HepG2 (cell line): ENCODE results near the gene HBD. TPM values are rescaled to one million over a fixed set of nuclear protein-coding genes. Genes with fewer than 3 reads are reported as not detected.

Experiments
- ATAC-seq: fragments of 200-7000 bp; cut with Tn5 transposase; 3 replicates; pipeline ENCODE4 v1.9.1; 2020; ENCODE audit warnings: mild to moderate bottlenecking, moderate library complexity
- BruUV-seq: library from RNA; stranded (reverse); fragments of 400-500 nt; replicated peaks from 2 replicates; lab custom pipeline; 2021; lab: Mats Ljungman, UMichigan
- CTCF ChIA-PET: fragments of 300-600 bp; formaldehyde crosslinking; extraction: SDS; loops from one replicate; lab custom pipeline; 2021; ENCODE audit warnings: low total read pairs, inconsistent platforms, low intra/inter-chr PET ratio; lab: Yijun Ruan, JAX
- POLR2A ChIA-PET: fragments of 350-600 bp; sonication (Branson Sonifier 250); formaldehyde crosslinking; loops from one replicate; lab custom pipeline; 2020; ENCODE audit warnings: antibody characterized with exemption, inconsistent platforms; lab: Yijun Ruan, JAX
- DNase-seq: peaks from one replicate; pipeline ENCODE4 v3.0.0-alpha.2; 2015; ENCODE audit warnings: low spot score
- FAIRE-seq: peaks from 3 replicates; lab custom pipeline; 2011; peaks lifted over from hg19 to GRCh38; lab: Jason Lieb, UNC
- H2AFZ ChIP-seq: one replicate; pipeline ENCODE4 v1.6.1; 2011; ENCODE audit warnings: low read length, inconsistent platforms
- H3K27ac ChIP-seq: fragments of 300-600 bp; 3 replicates; pipeline ENCODE4 v1.8.0; 2011; ENCODE audit warnings: mixed run types, mild to moderate bottlenecking, mixed read lengths, low read length, inconsistent platforms; ENCODE audit not compliant: insufficient read depth; ENCODE audit errors: extremely low read length
- H3K27me3 ChIP-seq, 2 experiments: fragments of 200-600 bp in 1 of 2; 2 replicates in 1 of 2; 3 replicates in 1 of 2; pipeline versions ENCODE4 v1.6.0 to v1.8.0; 2011; ENCODE audit warnings: low read length in 2 of 2, mild to moderate bottlenecking in 2 of 2, moderate library complexity in 2 of 2, inconsistent platforms in 1 of 2; ENCODE audit not compliant: insufficient read depth in 2 of 2, control insufficient read depth in 1 of 2
- H3K36me3 ChIP-seq, 2 experiments: fragments of 200-600 bp in 1 of 2; replicated peaks in 1 of 2; 2 replicates in 1 of 2; 3 replicates in 1 of 2; pipeline versions ENCODE4 v1.5.1 to v1.8.0; 2011; ENCODE audit warnings: low read length in 2 of 2, inconsistent platforms in 1 of 2; ENCODE audit not compliant: insufficient read depth in 2 of 2, control insufficient read depth in 1 of 2
- H3K4me1 ChIP-seq: 2 replicates; pipeline ENCODE4 v1.5.1; 2012; ENCODE audit warnings: low read length, inconsistent platforms; ENCODE audit not compliant: insufficient read depth
- H3K4me2 ChIP-seq: 2 replicates; pipeline ENCODE4 v1.6.0; 2011; ENCODE audit warnings: low read depth, low read length, inconsistent platforms
- H3K4me3 ChIP-seq, 3 experiments: fragments of 200-600 bp in 1 of 3; sonication (generic), shearing (Covaris generic) in 1 of 3; replicated peaks in 1 of 3; 2 replicates each; pipeline ENCODE4 v1.5.1; 2011 to 2016; ENCODE audit warnings: low read length in 3 of 3, inconsistent platforms in 2 of 3, low read depth in 2 of 3, mild to moderate bottlenecking in 2 of 3, control low read depth in 1 of 3, mixed read lengths in 1 of 3; ENCODE audit not compliant: insufficient read depth in 1 of 3
- H3K79me2 ChIP-seq: one replicate; pipeline ENCODE4 v1.6.1; 2011; ENCODE audit warnings: low read length, inconsistent platforms; ENCODE audit not compliant: insufficient read depth
- H3K9ac ChIP-seq: 2 replicates; pipeline ENCODE4 v1.6.0; 2011; ENCODE audit warnings: mild to moderate bottlenecking, low read depth, low read length, inconsistent platforms; ENCODE audit not compliant: insufficient read depth
- H3K9me3 ChIP-seq: 2 replicates; pipeline ENCODE4 v1.5.1; 2012; ENCODE audit warnings: mild to moderate bottlenecking, low read length
- H4K20me1 ChIP-seq: 2 replicates; pipeline ENCODE4 v1.6.0; 2011; ENCODE audit warnings: inconsistent platforms, mild to moderate bottlenecking, low read length, moderate library complexity; ENCODE audit not compliant: insufficient read depth
- NFE2 ChIP-seq: sonication (generic); formaldehyde crosslinking; IDR thresholded peaks from 2 replicates; pipeline ENCODE4 v1.4.0; 2020; ENCODE audit warnings: missing genetic modification reagents
- SUZ12 ChIP-seq: fragments of 150-350 bp; IDR thresholded peaks from 2 replicates; pipeline ENCODE4 v1.6.1; 2014; ENCODE audit warnings: low read depth, low read length
- TFAP4 ChIP-seq: sonication (generic); IDR thresholded peaks from 2 replicates; pipeline ENCODE4 v1.6.1; 2016; ENCODE audit warnings: low read depth, borderline replicate concordance
- ZBTB21 ChIP-seq: sonication (generic); formaldehyde crosslinking; IDR thresholded peaks from 2 replicates; pipeline ENCODE4 v1.4.0; 2020; ENCODE audit warnings: missing genetic modification reagents
- ZNF644 ChIP-seq: IDR thresholded peaks from 2 replicates; pipeline ENCODE4 v1.6.1; 2016; ENCODE audit warnings: low read depth
- ZNF775 ChIP-seq: sonication (generic); formaldehyde crosslinking; IDR thresholded peaks from 2 replicates; pipeline ENCODE4 v1.4.0; 2020; ENCODE audit warnings: missing genetic modification reagents, mild to moderate bottlenecking, moderate library complexity, borderline replicate concordance
- WGBS: methylation state at CpG from one replicate; pipeline ENCODE4 v1.1.6; 2017; ENCODE audit warnings: low lambda C conversion rate; 5-methylcytosine and 5-hydroxymethylcytosine counted together
- in situ Hi-C: cut with HindIII; loops from 2 replicates; pipeline ENCODE4 v1.10.0; 2017; ENCODE audit warnings: low pct_unique_long_range_greater_than_20kb; ENCODE audit not compliant: extremely low pct_ligation_motif_present
- intact Hi-C: fragments of 100-400 bp; cut with micrococcal nuclease; formaldehyde crosslinking; loops from one replicate; pipeline ENCODE4 v1.10.0; 2022; ENCODE audit not compliant: unreplicated experiment
- polyA plus RNA-seq, 8 experiments: library from polyadenylated mRNA; depleted of rRNA in 3 of 8; stranded (reverse) in 7 of 8; unstranded in 1 of 8; fragments of >200 nt; fragmentation: Illumina TruSeq in 4 of 8; extraction: Trizol in 4 of 8; gene quantifications; 2 replicates each; pipeline versions ENCODE4 v1.2.1 to v1.2.3, GENCODE V29; 2011 to 2016; ENCODE audit warnings: low read depth in 4 of 8, missing spikeins in 1 of 8, mixed read lengths in 1 of 8; ENCODE audit not compliant: insufficient read depth in 1 of 8
- total RNA-seq, 5 experiments: library from RNA; depleted of rRNA; stranded (reverse); fragments of >200 nt; fragmentation: Illumina TruSeq; extraction: Trizol; gene quantifications; 2 replicates each; pipeline ENCODE4 v1.2.3, GENCODE V29; 2016; ENCODE audit warnings: low read depth in 1 of 5
- TF ChIP-seq, protein P1 (sequence below): sonication (generic); formaldehyde crosslinking; IDR thresholded peaks from 2 replicates; pipeline ENCODE4 v1.4.0; 2020; ENCODE audit warnings: mild to moderate bottlenecking, missing genetic modification reagents, borderline replicate concordance
- TF ChIP-seq, protein P2 (sequence below): sonication (generic); formaldehyde crosslinking; IDR thresholded peaks from 2 replicates; pipeline ENCODE4 v1.4.0; 2020; ENCODE audit warnings: missing genetic modification reagents

HBD gene
- total and polyA plus RNA-seq, 2 of the 13 experiments (the other 11 are each of a cell fraction or from before 2014, with no cell fraction given): not detected

DNA sequence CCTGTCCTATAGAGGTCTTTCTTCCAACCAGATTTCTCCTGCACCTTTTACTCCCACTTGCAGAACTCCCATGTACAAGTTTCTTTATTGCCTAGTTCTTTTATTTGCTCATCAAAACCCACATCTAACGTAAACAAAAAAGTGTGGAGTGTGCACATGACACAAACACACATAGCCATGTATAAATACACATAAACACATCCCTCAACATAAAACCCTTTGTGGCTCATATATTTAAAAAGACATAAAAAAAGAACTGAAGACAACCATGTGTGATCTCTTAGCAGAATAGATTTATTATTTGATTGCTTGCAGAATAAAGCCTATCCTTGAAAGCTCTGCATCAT, 18.6 kb upstream of the HBD start:
- no peak overlapping the region for H3K27ac ChIP-seq
- peaks cover 0 to 2% of the 10 kb centered on the region in 2 experiments; a peak in 2 of 5 replicates for H3K27me3 ChIP-seq
- no peaks in the 10 kb centered on the region for H3K79me2 ChIP-seq
- H3K4me3 ChIP-seq: no peak overlapping the region
- no peaks in the 10 kb centered on the region for H3K4me1 ChIP-seq
- 0% methylated on average over 1 of the region's 1 CpG for WGBS
- no peak for ATAC-seq
- DNase-seq: no peak
- POLR2A ChIA-PET: no interaction called here
- in situ Hi-C loops (no loop called here), intact Hi-C loops (no loop called here)
- no peak overlapping the region for H2AFZ ChIP-seq
- TF ChIP-seq ZNF644 (CRISPR knock-in tag) (no peak), ZNF775 (CRISPR knock-in tag) (no peak), ZBTB21 (CRISPR knock-in tag) (no peak), NFE2 (CRISPR knock-in tag) (no peak), SUZ12 (no peak), TFAP4 (no peak)
- TF ChIP-seq, protein P1, sequence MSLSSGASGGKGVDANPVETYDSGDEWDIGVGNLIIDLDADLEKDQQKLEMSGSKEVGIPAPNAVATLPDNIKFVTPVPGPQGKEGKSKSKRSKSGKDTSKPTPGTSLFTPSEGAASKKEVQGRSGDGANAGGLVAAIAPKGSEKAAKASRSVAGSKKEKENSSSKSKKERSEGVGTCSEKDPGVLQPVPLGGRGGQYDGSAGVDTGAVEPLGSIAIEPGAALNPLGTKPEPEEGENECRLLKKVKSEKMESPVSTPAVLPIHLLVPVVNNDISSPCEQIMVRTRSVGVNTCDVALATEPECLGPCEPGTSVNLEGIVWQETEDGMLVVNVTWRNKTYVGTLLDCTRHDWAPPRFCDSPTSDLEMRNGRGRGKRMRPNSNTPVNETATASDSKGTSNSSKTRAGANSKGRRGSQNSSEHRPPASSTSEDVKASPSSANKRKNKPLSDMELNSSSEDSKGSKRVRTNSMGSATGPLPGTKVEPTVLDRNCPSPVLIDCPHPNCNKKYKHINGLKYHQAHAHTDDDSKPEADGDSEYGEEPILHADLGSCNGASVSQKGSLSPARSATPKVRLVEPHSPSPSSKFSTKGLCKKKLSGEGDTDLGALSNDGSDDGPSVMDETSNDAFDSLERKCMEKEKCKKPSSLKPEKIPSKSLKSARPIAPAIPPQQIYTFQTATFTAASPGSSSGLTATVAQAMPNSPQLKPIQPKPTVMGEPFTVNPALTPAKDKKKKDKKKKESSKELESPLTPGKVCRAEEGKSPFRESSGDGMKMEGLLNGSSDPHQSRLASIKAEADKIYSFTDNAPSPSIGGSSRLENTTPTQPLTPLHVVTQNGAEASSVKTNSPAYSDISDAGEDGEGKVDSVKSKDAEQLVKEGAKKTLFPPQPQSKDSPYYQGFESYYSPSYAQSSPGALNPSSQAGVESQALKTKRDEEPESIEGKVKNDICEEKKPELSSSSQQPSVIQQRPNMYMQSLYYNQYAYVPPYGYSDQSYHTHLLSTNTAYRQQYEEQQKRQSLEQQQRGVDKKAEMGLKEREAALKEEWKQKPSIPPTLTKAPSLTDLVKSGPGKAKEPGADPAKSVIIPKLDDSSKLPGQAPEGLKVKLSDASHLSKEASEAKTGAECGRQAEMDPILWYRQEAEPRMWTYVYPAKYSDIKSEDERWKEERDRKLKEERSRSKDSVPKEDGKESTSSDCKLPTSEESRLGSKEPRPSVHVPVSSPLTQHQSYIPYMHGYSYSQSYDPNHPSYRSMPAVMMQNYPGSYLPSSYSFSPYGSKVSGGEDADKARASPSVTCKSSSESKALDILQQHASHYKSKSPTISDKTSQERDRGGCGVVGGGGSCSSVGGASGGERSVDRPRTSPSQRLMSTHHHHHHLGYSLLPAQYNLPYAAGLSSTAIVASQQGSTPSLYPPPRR (CRISPR knock-in tag): no peak
- TF ChIP-seq, protein P2, sequence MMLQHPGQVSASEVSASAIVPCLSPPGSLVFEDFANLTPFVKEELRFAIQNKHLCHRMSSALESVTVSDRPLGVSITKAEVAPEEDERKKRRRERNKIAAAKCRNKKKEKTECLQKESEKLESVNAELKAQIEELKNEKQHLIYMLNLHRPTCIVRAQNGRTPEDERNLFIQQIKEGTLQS (CRISPR knock-in tag): no peak
- no TSS peak for BruUV-seq
- no peak for FAIRE-seq
- CTCF ChIA-PET: no interaction called here
- H3K9ac ChIP-seq: no peak overlapping the region
- no peaks in the 10 kb centered on the region for H4K20me1 ChIP-seq
- H3K4me2 ChIP-seq: no peak overlapping the region
- no peaks in the 10 kb centered on the region for H3K36me3 ChIP-seq
- H3K9me3 ChIP-seq: no peaks in the 10 kb centered on the region
